Neural cell (in vitro differentiated cells): Measurements from ENCODE around the gene POLE. TPM values are rescaled to one million over a fixed set of nuclear protein-coding genes. Genes with fewer than 3 reads are reported as not detected.

Experiments
- H2AFZ ChIP-seq: fragments of 200-600, 300-800 bp; sonication (generic), shearing (Covaris generic); 2 replicates; pipeline ENCODE4 v1.6.0; 2014; ENCODE audit warnings: low read depth, mild to moderate bottlenecking, antibody characterized with exemption, low read length, moderate library complexity
- H3F3A ChIP-seq: fragments of 200-600 bp; shearing (Covaris generic); 2 replicates; pipeline ENCODE4 v1.6.1; 2016; ENCODE audit warnings: mild to moderate bottlenecking, moderate library complexity, mixed read lengths, antibody characterized with exemption, low read length; ENCODE audit not compliant: insufficient read depth, poor library complexity, severe bottlenecking
- H3K27ac ChIP-seq: fragments of 200-600, 300-800 bp; sonication (generic), shearing (Covaris generic); 2 replicates; pipeline ENCODE4 v1.5.1; 2014; ENCODE audit warnings: mild to moderate bottlenecking, low read length, moderate library complexity
- H3K27me3 ChIP-seq: fragments of 300-800, 200-600 bp; sonication (generic), shearing (Covaris generic); 2 replicates; pipeline ENCODE4 v1.6.0; 2014; ENCODE audit warnings: mild to moderate bottlenecking, low read depth, low read length, moderate library complexity; ENCODE audit not compliant: insufficient read depth
- H3K36me3 ChIP-seq: fragments of 300-800, 200-600 bp; sonication (generic), shearing (Covaris generic); 2 replicates; pipeline ENCODE4 v1.5.1; 2014; ENCODE audit warnings: mild to moderate bottlenecking, antibody characterized with exemption, low read length, moderate library complexity; ENCODE audit not compliant: insufficient read depth
- H3K4me2 ChIP-seq: fragments of 300-800, 200-600 bp; sonication (generic), shearing (Covaris generic); 2 replicates; pipeline ENCODE4 v1.6.0; 2014; ENCODE audit warnings: mild to moderate bottlenecking, low read length
- H3K4me3 ChIP-seq: fragments of 300-800, 200-600 bp; sonication (generic), shearing (Covaris generic); 2 replicates; pipeline ENCODE4 v1.5.1; 2014; ENCODE audit warnings: mild to moderate bottlenecking, low read length, moderate library complexity
- H3K79me2 ChIP-seq: fragments of 200-600 bp; shearing (Covaris generic); replicated peaks from 2 replicates; pipeline ENCODE4 v1.6.0; 2014; ENCODE audit warnings: mild to moderate bottlenecking, low read length, moderate library complexity; ENCODE audit not compliant: insufficient read depth
- H3K9ac ChIP-seq: fragments of 300-800, 200-600 bp; sonication (generic), shearing (Covaris generic); 2 replicates; pipeline ENCODE4 v1.6.1; 2016; ENCODE audit warnings: mild to moderate bottlenecking, low read length, mixed read lengths
- H3K9me2 ChIP-seq: fragments of 200-600 bp; shearing (Covaris generic); 2 replicates; pipeline ENCODE4 v1.6.1; 2016; ENCODE audit warnings: mild to moderate bottlenecking, low read length, mixed read lengths; ENCODE audit not compliant: insufficient read depth
- H3K9me3 ChIP-seq: fragments of 200-600, 300-800 bp; sonication (generic), shearing (Covaris generic); 2 replicates; pipeline ENCODE4 v1.6.1; 2016; ENCODE audit warnings: mild to moderate bottlenecking, mixed run types, low read length, moderate library complexity, mixed read lengths
- H4K20me1 ChIP-seq: fragments of 200-600 bp; shearing (Covaris generic); 2 replicates; pipeline ENCODE4 v1.6.1; 2016; ENCODE audit warnings: mild to moderate bottlenecking, mixed run types; ENCODE audit not compliant: insufficient read depth
- EP300 ChIP-seq: fragments of 450-650 bp; conservative IDR thresholded peaks from 2 replicates; pipeline ENCODE4 v1.6.1; 2014; ENCODE audit warnings: antibody characterized with exemption, mild to moderate bottlenecking, moderate library complexity; ENCODE audit not compliant: poor library complexity, severe bottlenecking
- EZH2 ChIP-seq: fragments of 200-600, 300-800 bp; shearing (Covaris generic), sonication (generic); IDR thresholded peaks from 2 replicates; pipeline ENCODE4 v1.6.1; 2014; ENCODE audit warnings: antibody characterized with exemption, low read length, borderline replicate concordance, mild to moderate bottlenecking; ENCODE audit not compliant: insufficient read depth, poor library complexity, severe bottlenecking
- MXI1 ChIP-seq: fragments of 450-650 bp; conservative IDR thresholded peaks from 2 replicates; pipeline ENCODE4 v1.6.1; 2014; ENCODE audit warnings: antibody characterized with exemption, mild to moderate bottlenecking; ENCODE audit not compliant: poor library complexity, severe bottlenecking
- POLR2AphosphoS5 ChIP-seq: IDR thresholded peaks from 2 replicates; pipeline ENCODE4 v1.6.1; 2012
- RAD21 ChIP-seq: fragments of 450-650 bp; conservative IDR thresholded peaks from 2 replicates; pipeline ENCODE4 v1.6.1; 2014; ENCODE audit warnings: antibody characterized with exemption, mild to moderate bottlenecking, moderate library complexity
- SMC3 ChIP-seq: fragments of 450-650 bp; conservative IDR thresholded peaks from 2 replicates; pipeline ENCODE4 v1.6.1; 2014; ENCODE audit warnings: antibody characterized with exemption, mild to moderate bottlenecking, moderate library complexity; ENCODE audit not compliant: poor library complexity
- TAF1 ChIP-seq: IDR thresholded peaks from 2 replicates; pipeline ENCODE4 v1.6.1; 2012; ENCODE audit warnings: low read depth
- polyA plus RNA-seq: library from polyadenylated mRNA; depleted of rRNA; stranded (reverse); fragments of >200 nt; gene quantifications from 2 replicates; pipeline ENCODE4 v1.2.3, GENCODE V29; 2014
- TF ChIP-seq, protein P1 (sequence below): fragments of 450-650 bp; IDR thresholded peaks from 2 replicates; pipeline ENCODE4 v1.5.1; 2014; ENCODE audit warnings: antibody characterized with exemption, mild to moderate bottlenecking, moderate library complexity; ENCODE audit not compliant: poor library complexity, severe bottlenecking
- TF ChIP-seq, protein P2 (sequence below): IDR thresholded peaks from 2 replicates; pipeline ENCODE4 v1.6.1; 2012; ENCODE audit warnings: borderline replicate concordance

The POLE gene
- polyA plus RNA-seq, 1 donor from 2014 or later = 8.5 TPM

DNA sequence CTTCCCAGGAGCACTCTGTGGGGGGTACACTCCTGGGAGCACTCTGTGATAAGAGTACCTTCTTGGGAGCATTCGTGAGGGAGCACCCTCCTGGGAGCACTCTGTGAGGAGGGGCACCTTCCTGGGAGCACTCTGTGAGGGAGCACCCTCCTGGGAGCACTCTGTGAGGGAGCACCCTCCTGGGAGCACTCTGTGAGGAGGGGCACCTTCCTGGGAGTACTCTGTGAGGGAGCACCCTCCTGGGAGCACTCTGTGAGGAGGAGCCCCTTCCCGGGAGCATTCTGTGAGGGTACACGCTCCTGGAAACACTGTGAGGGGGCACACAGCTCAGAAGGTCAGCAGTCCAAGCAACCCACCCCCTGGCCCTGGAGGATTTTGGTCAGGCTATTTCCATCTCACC, 99.4 kb downstream of the POLE start:
- no peak overlapping the region for H3K4me2 ChIP-seq
- H3K9me2 ChIP-seq = no peaks in the 10 kb centered on the region
- H3K9me3 ChIP-seq = peaks cover 4% of the 10 kb centered on the region
- no peak overlapping the region for H3K4me3 ChIP-seq
- no peak overlapping the region for H3K9ac ChIP-seq
- no peak for TF ChIP-seq POLR2AphosphoS5
- TF ChIP-seq, protein P1, sequence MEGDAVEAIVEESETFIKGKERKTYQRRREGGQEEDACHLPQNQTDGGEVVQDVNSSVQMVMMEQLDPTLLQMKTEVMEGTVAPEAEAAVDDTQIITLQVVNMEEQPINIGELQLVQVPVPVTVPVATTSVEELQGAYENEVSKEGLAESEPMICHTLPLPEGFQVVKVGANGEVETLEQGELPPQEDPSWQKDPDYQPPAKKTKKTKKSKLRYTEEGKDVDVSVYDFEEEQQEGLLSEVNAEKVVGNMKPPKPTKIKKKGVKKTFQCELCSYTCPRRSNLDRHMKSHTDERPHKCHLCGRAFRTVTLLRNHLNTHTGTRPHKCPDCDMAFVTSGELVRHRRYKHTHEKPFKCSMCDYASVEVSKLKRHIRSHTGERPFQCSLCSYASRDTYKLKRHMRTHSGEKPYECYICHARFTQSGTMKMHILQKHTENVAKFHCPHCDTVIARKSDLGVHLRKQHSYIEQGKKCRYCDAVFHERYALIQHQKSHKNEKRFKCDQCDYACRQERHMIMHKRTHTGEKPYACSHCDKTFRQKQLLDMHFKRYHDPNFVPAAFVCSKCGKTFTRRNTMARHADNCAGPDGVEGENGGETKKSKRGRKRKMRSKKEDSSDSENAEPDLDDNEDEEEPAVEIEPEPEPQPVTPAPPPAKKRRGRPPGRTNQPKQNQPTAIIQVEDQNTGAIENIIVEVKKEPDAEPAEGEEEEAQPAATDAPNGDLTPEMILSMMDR = no peak
- TF ChIP-seq, protein P2, sequence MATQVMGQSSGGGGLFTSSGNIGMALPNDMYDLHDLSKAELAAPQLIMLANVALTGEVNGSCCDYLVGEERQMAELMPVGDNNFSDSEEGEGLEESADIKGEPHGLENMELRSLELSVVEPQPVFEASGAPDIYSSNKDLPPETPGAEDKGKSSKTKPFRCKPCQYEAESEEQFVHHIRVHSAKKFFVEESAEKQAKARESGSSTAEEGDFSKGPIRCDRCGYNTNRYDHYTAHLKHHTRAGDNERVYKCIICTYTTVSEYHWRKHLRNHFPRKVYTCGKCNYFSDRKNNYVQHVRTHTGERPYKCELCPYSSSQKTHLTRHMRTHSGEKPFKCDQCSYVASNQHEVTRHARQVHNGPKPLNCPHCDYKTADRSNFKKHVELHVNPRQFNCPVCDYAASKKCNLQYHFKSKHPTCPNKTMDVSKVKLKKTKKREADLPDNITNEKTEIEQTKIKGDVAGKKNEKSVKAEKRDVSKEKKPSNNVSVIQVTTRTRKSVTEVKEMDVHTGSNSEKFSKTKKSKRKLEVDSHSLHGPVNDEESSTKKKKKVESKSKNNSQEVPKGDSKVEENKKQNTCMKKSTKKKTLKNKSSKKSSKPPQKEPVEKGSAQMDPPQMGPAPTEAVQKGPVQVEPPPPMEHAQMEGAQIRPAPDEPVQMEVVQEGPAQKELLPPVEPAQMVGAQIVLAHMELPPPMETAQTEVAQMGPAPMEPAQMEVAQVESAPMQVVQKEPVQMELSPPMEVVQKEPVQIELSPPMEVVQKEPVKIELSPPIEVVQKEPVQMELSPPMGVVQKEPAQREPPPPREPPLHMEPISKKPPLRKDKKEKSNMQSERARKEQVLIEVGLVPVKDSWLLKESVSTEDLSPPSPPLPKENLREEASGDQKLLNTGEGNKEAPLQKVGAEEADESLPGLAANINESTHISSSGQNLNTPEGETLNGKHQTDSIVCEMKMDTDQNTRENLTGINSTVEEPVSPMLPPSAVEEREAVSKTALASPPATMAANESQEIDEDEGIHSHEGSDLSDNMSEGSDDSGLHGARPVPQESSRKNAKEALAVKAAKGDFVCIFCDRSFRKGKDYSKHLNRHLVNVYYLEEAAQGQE = no peak
- no peak for TF ChIP-seq MXI1
- no peak for TF ChIP-seq RAD21
- no peak for TF ChIP-seq SMC3
- no peak for TF ChIP-seq EZH2
- TF ChIP-seq EP300 = no peak
- no peak for TF ChIP-seq TAF1
- H3K36me3 ChIP-seq = no peaks in the 10 kb centered on the region
- H3K27ac ChIP-seq = no peak overlapping the region
- H4K20me1 ChIP-seq = no peaks in the 10 kb centered on the region
- no peaks in the 10 kb centered on the region for H3K79me2 ChIP-seq
- no peaks in the 10 kb centered on the region for H3K27me3 ChIP-seq
- no peak overlapping the region for H2AFZ ChIP-seq
- H3F3A ChIP-seq = no peaks in the 10 kb centered on the region

DNA sequence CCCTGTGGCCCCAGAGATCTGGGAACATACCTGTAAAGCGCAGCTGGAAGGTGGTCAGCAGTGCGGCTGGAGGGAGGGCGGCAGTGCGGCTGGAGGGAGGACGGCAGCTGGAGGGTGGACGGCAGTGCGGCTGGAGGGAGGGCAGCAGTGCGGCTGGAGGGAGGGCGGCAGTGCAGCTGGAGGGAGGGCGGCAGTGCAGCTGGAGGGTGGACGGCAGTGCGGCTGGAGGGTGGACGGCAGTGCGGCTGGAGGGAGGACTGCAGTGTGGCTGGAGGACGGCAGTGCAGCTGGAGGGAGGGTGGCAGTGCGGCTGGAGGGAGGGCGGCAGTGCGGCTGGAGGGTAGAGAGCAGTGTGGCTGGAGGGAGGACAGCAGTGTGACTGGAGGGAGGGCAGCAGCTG, 100.2 kb downstream of the POLE start:
- no peaks in the 10 kb centered on the region for H4K20me1 ChIP-seq
- H3K27me3 ChIP-seq = no peaks in the 10 kb centered on the region
- TF ChIP-seq TAF1 (no peak), EP300 (no peak), SMC3 (no peak), EZH2 (no peak), POLR2AphosphoS5 (no peak), RAD21 (no peak), MXI1 (no peak)
- TF ChIP-seq, protein P1 = no peak
- TF ChIP-seq, protein P2 = no peak
- H2AFZ ChIP-seq = no peak overlapping the region
- no peaks in the 10 kb centered on the region for H3K36me3 ChIP-seq
- no peak overlapping the region for H3K9ac ChIP-seq
- H3K4me3 ChIP-seq = no peak overlapping the region
- H3K9me3 ChIP-seq = peaks cover 4% of the 10 kb centered on the region
- H3K27ac ChIP-seq = no peak overlapping the region
- H3K4me2 ChIP-seq = no peak overlapping the region
- no peaks in the 10 kb centered on the region for H3F3A ChIP-seq
- H3K9me2 ChIP-seq = no peaks in the 10 kb centered on the region
- H3K79me2 ChIP-seq = no peaks in the 10 kb centered on the region
